Measurements from ENCODE around the gene PPIE.
"Not testable (repeated sequence)": the region's sequence is repeated elsewhere in the genome, so short reads cannot be mapped to it uniquely, and the experiment has no call there.

The PPIE gene

DNA sequence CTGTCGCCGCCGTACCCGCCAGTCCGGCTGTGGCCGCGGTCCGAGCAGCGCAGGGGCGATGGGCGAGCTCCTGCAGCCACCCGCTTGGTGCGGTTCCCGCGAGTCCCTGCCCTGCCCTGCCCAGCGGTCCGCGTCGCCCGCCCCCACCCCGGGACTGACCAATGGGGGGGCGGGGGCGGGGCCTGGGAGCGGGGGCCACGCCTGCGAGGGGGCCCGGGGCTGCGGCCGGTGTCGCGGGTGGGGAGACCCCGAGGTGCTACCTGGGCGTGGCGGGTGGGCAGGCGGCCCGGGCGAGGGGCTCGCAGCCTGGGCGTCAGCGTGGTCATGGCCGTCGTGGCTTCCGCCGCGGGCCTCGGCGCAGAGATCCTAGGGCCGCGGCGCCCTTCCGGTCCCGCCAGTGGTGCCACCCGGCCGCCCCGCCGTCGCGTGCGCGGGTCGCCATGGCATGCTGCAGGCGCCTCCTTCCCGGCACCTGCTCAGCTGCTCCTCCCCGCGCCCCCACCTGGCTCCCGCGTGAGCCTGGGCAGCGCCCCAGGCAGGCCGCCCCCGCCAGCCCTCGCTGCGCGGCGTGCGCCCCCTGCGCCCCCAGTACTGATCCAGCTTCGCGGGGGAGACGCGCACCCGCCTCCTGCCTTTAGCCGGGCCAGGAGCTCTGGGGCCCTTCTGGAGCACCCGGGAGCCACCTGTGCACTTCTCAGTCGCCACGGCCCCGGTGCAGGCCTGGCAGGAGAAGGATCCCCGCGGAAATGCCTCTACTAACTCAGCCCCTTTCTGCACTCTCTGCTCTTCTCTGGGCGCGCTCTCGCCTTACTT lies 50.3 kb downstream of the PPIE start, which contains the start of gene BMP8B:
BMP8B (minus strand) TSS at position 108 of the 813 bp plus-strand sequence. CDS start 380 bp downstream, outside the sequence.
- peak within 1 kb of the TSS; percentile 58 for H3K27ac ChIP-seq
- TF ChIP-seq, protein P1, sequence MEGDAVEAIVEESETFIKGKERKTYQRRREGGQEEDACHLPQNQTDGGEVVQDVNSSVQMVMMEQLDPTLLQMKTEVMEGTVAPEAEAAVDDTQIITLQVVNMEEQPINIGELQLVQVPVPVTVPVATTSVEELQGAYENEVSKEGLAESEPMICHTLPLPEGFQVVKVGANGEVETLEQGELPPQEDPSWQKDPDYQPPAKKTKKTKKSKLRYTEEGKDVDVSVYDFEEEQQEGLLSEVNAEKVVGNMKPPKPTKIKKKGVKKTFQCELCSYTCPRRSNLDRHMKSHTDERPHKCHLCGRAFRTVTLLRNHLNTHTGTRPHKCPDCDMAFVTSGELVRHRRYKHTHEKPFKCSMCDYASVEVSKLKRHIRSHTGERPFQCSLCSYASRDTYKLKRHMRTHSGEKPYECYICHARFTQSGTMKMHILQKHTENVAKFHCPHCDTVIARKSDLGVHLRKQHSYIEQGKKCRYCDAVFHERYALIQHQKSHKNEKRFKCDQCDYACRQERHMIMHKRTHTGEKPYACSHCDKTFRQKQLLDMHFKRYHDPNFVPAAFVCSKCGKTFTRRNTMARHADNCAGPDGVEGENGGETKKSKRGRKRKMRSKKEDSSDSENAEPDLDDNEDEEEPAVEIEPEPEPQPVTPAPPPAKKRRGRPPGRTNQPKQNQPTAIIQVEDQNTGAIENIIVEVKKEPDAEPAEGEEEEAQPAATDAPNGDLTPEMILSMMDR (conservative IDR thresholded peaks at IDR 0.05): no peak
- TF ChIP-seq ZFX (IDR thresholded peaks at IDR 0.05): no peak

DNA sequence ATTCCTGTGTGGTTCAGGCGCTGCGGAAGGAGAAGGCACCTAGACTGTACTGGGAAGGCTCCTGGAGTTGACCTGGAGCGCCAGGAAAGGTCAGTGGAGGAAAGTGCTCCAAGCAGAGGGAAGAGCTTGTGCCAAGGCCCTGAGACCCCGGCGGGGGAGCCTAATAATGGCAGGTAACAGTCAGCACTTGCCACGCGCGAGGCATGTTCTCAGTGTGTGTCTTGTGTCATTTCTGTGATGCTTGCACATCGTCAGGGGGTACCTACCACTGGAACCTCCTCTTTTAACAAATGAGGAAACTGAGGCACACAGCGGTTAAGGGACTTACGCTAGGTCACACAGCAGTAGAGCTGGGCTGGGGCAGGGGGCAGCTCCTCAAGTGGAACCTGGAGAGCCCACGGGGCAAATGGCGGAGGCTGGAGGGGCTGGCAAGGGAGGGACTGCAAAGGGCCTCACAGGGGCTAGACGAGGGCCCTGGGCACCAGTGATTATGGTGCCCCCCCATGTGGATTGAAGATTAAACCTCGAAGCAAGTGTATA lies 51.0 kb downstream of the PPIE start:
- peak overlapping the region; percentile 58 for H3K27ac ChIP-seq
- TF ChIP-seq ZFX (IDR thresholded peaks at IDR 0.05): no peak
- TF ChIP-seq, protein P1 (conservative IDR thresholded peaks at IDR 0.05): no peak

DNA sequence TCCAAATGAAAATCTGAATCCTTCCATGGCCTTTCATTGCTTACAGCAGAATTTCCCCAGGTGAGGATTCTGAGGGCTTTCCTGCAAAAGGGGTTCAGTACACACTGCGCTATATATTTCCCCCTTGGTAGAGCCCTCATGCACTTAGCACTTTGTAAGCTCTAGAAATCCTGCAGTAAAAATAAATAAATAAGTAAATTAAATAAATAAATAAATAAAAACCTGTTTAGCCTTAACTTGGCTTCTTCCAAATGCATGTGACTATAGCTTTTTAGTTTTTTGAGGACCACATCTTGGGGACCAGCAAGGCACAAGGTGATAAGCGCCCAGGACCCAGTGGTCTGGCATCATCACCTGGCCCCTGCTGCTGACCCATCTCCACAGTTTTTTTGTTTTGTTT lies 53.2 kb downstream of the PPIE start:
- TF ChIP-seq ZFX (IDR thresholded peaks at IDR 0.05): no peak
- TF ChIP-seq, protein P1 (conservative IDR thresholded peaks at IDR 0.05): no peak
- H3K27ac ChIP-seq: no peak overlapping the region

DNA sequence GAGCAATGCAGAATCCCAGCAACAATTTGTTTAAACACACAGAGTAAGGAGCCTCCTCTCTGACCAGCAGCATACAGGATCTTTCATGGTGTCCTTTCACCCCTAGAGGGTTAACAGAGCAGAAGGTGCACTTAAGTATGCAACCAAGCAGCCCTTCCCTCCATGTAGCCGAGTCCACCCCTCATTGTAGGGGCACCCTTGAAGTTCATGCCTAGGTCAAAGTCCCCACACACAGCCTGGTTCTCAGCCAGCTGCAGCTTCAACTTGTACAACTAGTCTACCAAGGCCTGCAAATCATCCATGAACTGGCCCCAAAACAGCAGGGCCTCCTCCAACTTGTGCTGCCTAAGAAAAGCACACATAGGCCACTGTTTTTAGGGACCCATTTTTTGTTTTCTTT lies 57.0 kb downstream of the PPIE start:
- TF ChIP-seq ZFX (IDR thresholded peaks at IDR 0.05): no peak
- TF ChIP-seq, protein P1 (conservative IDR thresholded peaks at IDR 0.05): no peak
- H3K27ac ChIP-seq: no peak overlapping the region

DNA sequence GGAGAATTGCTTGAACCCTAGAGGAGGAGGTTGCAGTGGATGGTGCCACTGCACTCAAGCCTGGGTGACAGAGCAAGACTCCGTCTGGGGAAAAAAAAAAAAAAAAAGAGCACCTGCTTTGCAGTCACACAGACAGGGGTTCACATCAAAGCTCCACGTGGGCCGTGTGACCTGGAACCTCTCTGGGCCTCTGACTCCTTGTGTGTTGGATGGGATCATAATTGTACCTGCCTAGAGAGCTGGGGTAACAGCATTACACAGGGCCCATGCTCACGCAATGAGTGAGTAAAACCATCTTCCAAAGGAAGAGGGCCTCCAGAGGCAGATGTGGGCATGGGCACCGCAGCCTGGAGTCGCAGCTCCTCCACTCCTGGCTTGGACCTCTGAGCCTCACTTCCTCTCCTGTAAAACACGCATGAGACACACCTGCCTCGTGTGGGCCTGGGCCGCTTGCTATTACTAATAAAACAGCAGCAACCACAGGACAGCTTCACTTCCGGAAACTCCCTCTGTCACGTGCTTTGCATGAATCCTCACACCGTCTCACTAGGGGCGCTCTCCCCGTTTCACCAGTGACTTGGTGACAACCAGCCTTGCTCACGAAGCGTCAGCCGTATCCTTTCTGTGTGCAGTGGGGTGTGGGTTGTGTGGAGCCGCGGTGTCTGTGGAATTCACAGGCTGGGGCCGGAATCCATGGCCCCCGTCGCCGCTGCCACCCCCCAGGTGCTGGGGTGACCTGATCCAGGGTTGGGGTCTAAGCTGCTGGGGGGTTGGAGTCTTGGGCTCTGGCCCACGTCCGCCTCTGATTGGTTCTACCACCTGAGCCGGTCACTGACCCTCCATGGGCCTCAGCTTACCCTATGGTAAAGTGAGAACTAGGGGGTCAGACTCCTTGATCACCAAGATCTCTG lies 60.4 kb downstream of the PPIE start:
- H3K27ac ChIP-seq: not testable (repeated sequence)

DNA sequence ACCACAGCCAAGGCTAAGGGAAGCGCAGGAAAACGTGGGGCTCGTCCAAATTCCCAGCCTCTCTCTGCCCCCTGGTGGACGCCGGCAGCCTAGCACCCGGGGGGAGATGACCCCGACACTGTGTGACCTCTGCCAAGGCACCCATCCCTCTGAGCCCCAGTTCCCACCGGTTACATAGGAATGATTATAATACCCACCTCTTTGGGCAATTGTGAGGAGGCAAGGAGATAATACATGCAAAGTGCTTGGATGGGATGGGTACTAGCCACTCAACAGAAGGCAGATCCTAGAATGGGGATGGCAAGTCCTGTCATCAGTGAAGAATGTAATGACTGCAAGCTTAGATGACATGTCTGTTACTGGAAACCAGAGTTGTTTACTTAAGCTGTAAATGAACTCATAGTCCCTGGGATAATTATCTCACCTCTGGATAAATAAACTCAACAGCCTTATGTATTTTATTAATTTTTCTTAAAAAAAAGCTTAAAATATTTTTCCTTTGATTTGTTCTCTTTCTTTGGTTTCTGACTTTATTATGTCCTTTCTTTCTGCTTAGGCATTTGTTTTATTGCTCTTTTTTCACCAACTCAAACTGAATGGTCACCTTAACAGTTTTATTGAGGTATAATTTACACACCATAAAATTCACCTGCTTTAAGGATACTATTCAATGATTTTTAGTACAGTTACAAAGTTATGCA lies 61.2 kb downstream of the PPIE start:
- H3K27ac ChIP-seq: no peak overlapping the region
- no peak for TF ChIP-seq ZFX (IDR thresholded peaks at IDR 0.05)
- TF ChIP-seq, protein P1 (conservative IDR thresholded peaks at IDR 0.05): peak; percentile 96

DNA sequence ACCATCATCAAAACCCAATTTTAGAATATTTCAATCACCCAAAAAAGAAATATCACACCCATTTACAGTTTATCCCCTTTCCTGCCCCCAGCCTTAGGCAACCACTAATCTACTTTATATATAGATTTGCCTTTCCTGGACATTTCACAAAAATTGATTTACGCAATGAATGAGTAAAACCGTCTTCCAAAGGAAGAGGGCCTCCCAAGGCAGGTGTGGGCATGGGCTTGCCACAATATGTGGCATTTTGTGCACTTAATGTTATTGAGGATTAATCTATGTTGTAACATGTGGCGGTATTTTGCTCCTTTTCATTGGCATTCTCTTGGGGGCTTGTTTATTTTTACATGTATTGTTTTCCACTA lies 61.8 kb downstream of the PPIE start:
- TF ChIP-seq, protein P1 (conservative IDR thresholded peaks at IDR 0.05): no peak
- TF ChIP-seq ZFX (IDR thresholded peaks at IDR 0.05): no peak

More for the DNA sequence above, 61.8 kb downstream of the PPIE start:
- no peak overlapping the region for H3K27ac ChIP-seq

Data from C4-2B (cell line).